ENCODE results near the gene INTS15.

DNA sequence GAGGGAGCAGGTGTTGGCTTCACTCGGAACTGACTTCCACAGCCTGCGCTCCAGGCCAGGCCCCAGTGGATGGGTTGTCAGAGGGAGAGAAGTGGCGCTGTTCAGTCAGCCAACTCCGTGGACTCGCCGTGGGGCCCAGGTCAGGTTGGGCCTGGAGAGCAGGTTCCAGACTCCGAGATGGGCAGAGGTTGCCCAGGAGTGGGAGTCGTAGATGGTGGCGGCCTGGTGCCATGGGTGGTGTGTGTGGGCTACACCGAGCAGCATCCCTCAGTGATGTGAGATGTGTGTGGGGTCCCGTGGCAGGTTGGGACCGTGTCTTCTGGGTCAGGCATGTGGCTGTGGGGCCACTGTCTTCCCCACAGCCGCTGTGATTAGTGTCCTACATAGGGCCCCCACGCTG lies 57.7 kb downstream of the INTS15 start:
- no peak for TF ChIP-seq EZH2 (IDR thresholded peaks at IDR 0.05; ENCODE audit: insufficient read depth, low read length)
- no peak for TF ChIP-seq CTCF (IDR thresholded peaks at IDR 0.05; ENCODE audit: insufficient read depth, low read depth, low read length)

Data from astrocyte (in vitro differentiated cells and primary cell).